Measurements from ENCODE around the gene MMP28.

Gene MMP28

GRCh38 chr17:35765086-35765710 lies 30.2 kb downstream of the MMP28 start:
- no peak for DNase-seq

GRCh38 chr17:35764123-35764991 lies 31.1 kb downstream of the MMP28 start:
- DNase-seq = peak; percentile 84

GRCh38 chr17:35763767-35764122 lies 31.7 kb downstream of the MMP28 start:
- no peak for DNase-seq

- DNase-seq = no peak
These were observed 33.8 kb downstream of the MMP28 start for GRCh38 chr17:35761601-35762000.

- DNase-seq = no peak
These were observed 34.9 kb downstream of the MMP28 start, which contains the start of gene C17orf50 for GRCh38 chr17:35760587-35760986. C17orf50 (plus strand) TSS chr17:35760887; CDS start chr17:35760942, 55 bp downstream.

GRCh38 chr17:35757243-35757642 lies 38.2 kb downstream of the MMP28 start:
- no peak for DNase-seq

- DNase-seq = no peak
These were observed 42.3 kb downstream of the MMP28 start, which contains the start of gene GAS2L2 for GRCh38 chr17:35752945-35753764. GAS2L2 (minus strand) TSS chr17:35753239; CDS start chr17:35752850, 389 bp downstream.

GRCh38 chr17:35752471-35752870 lies 43.0 kb downstream of the MMP28 start:
- no peak for DNase-seq

GRCh38 chr17:35751541-35751940 lies 43.9 kb downstream of the MMP28 start:
- peak; percentile 67 for DNase-seq

- no peak for DNase-seq
These were observed 44.7 kb downstream of the MMP28 start for GRCh38 chr17:35750526-35751395.

GRCh38 chr17:35749560-35750412 lies 45.7 kb downstream of the MMP28 start:
- DNase-seq = no peak

- DNase-seq = no peak
These were observed 46.5 kb downstream of the MMP28 start for GRCh38 chr17:35748979-35749378.

- peak; percentile 67 for DNase-seq
These were observed 47.0 kb downstream of the MMP28 start for GRCh38 chr17:35748341-35748841.

- DNase-seq = peak; percentile 47
These were observed 47.9 kb downstream of the MMP28 start for GRCh38 chr17:35747540-35748017.

GRCh38 chr17:35745749-35746320 lies 49.6 kb downstream of the MMP28 start:
- no peak for DNase-seq

- no peak for DNase-seq
These were observed 50.2 kb downstream of the MMP28 start for GRCh38 chr17:35745246-35745645.

GRCh38 chr17:35744830-35745229 lies 50.6 kb downstream of the MMP28 start:
- no peak for DNase-seq

GRCh38 chr17:35743626-35744328 lies 51.7 kb downstream of the MMP28 start:
- DNase-seq = peak; percentile 15

- DNase-seq = no peak
These were observed 52.5 kb downstream of the MMP28 start for GRCh38 chr17:35742896-35743477.
